Measurements from ENCODE around the gene IVNS1ABP. TPM values are rescaled to one million over a fixed set of nuclear protein-coding genes. Genes with fewer than 3 reads are reported as not detected.

Gene IVNS1ABP
- total and polyA plus RNA-seq, 9 of the 15 experiments (the other 6 are each of a cell fraction or from before 2014, with no cell fraction given) = 30.6 to 126 (median 77.7) TPM

DNA sequence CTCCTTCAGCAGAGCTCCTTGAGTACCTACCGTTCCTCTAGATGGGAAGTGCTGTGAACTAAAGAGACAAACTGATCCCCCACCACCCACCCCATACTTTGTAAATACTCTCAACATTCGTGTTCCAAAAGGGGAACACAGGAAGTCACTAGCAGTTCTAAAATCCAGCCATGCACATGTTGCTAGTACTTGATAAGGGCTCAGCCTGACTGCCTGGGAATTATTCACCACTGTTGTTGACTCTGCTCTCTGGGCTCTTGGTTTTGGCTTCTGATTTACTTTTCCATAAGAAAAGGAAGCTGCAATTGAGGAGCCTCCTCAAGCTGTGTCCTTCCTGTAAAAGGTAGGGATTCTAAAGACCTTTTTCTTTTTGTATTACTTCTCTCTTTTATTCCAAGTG is 67.5 kb downstream of the IVNS1ABP start (continued):
- TF ChIP-seq, protein P1, sequence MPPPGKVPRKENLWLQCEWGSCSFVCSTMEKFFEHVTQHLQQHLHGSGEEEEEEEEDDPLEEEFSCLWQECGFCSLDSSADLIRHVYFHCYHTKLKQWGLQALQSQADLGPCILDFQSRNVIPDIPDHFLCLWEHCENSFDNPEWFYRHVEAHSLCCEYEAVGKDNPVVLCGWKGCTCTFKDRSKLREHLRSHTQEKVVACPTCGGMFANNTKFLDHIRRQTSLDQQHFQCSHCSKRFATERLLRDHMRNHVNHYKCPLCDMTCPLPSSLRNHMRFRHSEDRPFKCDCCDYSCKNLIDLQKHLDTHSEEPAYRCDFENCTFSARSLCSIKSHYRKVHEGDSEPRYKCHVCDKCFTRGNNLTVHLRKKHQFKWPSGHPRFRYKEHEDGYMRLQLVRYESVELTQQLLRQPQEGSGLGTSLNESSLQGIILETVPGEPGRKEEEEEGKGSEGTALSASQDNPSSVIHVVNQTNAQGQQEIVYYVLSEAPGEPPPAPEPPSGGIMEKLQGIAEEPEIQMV (tag; conservative IDR thresholded peaks at IDR 0.05; ENCODE audit: low read depth) = no peak
- TF ChIP-seq FOXK2 (conservative IDR thresholded peaks at IDR 0.05 in 1 of 2, IDR thresholded peaks at IDR 0.05 in 1 of 2; ENCODE audit: low read depth in 2 of 2) (peak; percentile 33 to 53; a peak in 2 of 4 replicates), NEUROD1 (IDR thresholded peaks at IDR 0.05; ENCODE audit: borderline replicate concordance, low read depth, low read length, partially characterized antibody) (no peak), ZNF274 (IDR thresholded peaks at IDR 0.05; ENCODE audit: borderline replicate concordance, low read depth, low read length) (no peak), RUNX1 (IDR thresholded peaks at IDR 0.05; ENCODE audit: low read depth) (no peak), JUND (IDR thresholded peaks at IDR 0.05; ENCODE audit: borderline replicate concordance, low read depth, low read length) (peak; percentile 51; the same call in 1 of the 2 replicates), JUND (tag; IDR thresholded peaks at IDR 0.05; ENCODE audit: borderline replicate concordance, low read depth, low read length) (0 out of 3 replicates have a peak, but pooled peaks have one; percentile 7), SRSF9 (IDR thresholded peaks at IDR 0.05; ENCODE audit: borderline replicate concordance, low read depth, low read length) (no peak), HIVEP1 (CRISPR knock-in tag; IDR thresholded peaks at IDR 0.05) (no peak), CBX5 (IDR thresholded peaks at IDR 0.05; ENCODE audit: borderline replicate concordance, low read depth) (no peak), PTBP1 (IDR thresholded peaks at IDR 0.05; ENCODE audit: low read depth, low read length) (no peak), MYC (IDR thresholded peaks at IDR 0.05; ENCODE audit: low read depth, low read length) (peak; percentile 71), MYC (CRISPR knock-in tag; IDR thresholded peaks at IDR 0.05; ENCODE audit: borderline replicate concordance, low read depth) (no peak), ZFPM2 (CRISPR knock-in tag; IDR thresholded peaks at IDR 0.05) (no peak), MTA2 (IDR thresholded peaks at IDR 0.05; ENCODE audit: low read depth) (no peak)
- TF ChIP-seq, protein P2, sequence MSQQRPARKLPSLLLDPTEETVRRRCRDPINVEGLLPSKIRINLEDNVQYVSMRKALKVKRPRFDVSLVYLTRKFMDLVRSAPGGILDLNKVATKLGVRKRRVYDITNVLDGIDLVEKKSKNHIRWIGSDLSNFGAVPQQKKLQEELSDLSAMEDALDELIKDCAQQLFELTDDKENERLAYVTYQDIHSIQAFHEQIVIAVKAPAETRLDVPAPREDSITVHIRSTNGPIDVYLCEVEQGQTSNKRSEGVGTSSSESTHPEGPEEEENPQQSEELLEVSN (IDR thresholded peaks at IDR 0.05; ENCODE audit: borderline replicate concordance in 1 of 2, extremely low read depth in 1 of 2, insufficient read depth in 1 of 2, insufficient read length in 1 of 2, low read depth in 1 of 2, low read length in 1 of 2, poor library complexity in 1 of 2, severe bottlenecking in 1 of 2) = no peak
- TF ChIP-seq, protein P3, sequence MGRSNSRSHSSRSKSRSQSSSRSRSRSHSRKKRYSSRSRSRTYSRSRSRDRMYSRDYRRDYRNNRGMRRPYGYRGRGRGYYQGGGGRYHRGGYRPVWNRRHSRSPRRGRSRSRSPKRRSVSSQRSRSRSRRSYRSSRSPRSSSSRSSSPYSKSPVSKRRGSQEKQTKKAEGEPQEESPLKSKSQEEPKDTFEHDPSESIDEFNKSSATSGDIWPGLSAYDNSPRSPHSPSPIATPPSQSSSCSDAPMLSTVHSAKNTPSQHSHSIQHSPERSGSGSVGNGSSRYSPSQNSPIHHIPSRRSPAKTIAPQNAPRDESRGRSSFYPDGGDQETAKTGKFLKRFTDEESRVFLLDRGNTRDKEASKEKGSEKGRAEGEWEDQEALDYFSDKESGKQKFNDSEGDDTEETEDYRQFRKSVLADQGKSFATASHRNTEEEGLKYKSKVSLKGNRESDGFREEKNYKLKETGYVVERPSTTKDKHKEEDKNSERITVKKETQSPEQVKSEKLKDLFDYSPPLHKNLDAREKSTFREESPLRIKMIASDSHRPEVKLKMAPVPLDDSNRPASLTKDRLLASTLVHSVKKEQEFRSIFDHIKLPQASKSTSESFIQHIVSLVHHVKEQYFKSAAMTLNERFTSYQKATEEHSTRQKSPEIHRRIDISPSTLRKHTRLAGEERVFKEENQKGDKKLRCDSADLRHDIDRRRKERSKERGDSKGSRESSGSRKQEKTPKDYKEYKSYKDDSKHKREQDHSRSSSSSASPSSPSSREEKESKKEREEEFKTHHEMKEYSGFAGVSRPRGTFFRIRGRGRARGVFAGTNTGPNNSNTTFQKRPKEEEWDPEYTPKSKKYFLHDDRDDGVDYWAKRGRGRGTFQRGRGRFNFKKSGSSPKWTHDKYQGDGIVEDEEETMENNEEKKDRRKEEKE (IDR thresholded peaks at IDR 0.05; ENCODE audit: borderline replicate concordance in 1 of 2, control insufficient read depth in 1 of 2, low read depth in 2 of 2, low read length in 1 of 2) = no peak
- TF ChIP-seq, protein P4, sequence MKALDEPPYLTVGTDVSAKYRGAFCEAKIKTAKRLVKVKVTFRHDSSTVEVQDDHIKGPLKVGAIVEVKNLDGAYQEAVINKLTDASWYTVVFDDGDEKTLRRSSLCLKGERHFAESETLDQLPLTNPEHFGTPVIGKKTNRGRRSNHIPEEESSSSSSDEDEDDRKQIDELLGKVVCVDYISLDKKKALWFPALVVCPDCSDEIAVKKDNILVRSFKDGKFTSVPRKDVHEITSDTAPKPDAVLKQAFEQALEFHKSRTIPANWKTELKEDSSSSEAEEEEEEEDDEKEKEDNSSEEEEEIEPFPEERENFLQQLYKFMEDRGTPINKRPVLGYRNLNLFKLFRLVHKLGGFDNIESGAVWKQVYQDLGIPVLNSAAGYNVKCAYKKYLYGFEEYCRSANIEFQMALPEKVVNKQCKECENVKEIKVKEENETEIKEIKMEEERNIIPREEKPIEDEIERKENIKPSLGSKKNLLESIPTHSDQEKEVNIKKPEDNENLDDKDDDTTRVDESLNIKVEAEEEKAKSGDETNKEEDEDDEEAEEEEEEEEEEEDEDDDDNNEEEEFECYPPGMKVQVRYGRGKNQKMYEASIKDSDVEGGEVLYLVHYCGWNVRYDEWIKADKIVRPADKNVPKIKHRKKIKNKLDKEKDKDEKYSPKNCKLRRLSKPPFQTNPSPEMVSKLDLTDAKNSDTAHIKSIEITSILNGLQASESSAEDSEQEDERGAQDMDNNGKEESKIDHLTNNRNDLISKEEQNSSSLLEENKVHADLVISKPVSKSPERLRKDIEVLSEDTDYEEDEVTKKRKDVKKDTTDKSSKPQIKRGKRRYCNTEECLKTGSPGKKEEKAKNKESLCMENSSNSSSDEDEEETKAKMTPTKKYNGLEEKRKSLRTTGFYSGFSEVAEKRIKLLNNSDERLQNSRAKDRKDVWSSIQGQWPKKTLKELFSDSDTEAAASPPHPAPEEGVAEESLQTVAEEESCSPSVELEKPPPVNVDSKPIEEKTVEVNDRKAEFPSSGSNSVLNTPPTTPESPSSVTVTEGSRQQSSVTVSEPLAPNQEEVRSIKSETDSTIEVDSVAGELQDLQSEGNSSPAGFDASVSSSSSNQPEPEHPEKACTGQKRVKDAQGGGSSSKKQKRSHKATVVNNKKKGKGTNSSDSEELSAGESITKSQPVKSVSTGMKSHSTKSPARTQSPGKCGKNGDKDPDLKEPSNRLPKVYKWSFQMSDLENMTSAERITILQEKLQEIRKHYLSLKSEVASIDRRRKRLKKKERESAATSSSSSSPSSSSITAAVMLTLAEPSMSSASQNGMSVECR (CRISPR knock-in tag; IDR thresholded peaks at IDR 0.05) = no peak
